Breast epithelium (tissue), 3 donors: ENCODE measurements around the gene ST6GALNAC6.

ENCODE experiments used
- POLR2A ChIP-seq: fragments of 450-650 bp; IDR thresholded peaks from one replicate; pipeline ENCODE4 v1.6.1; 2016; ENCODE audit warnings: antibody characterized with exemption, mild to moderate bottlenecking, moderate library complexity
- TF ChIP-seq, protein P1 (sequence below), 3 donors: fragments of 450-650 bp; IDR thresholded peaks; one replicate each; pipeline ENCODE4 v1.5.1; 2016 to 2017; ENCODE audit warnings: antibody characterized with exemption in 3 of 3, mild to moderate bottlenecking in 3 of 3, moderate library complexity in 3 of 3

DNA sequence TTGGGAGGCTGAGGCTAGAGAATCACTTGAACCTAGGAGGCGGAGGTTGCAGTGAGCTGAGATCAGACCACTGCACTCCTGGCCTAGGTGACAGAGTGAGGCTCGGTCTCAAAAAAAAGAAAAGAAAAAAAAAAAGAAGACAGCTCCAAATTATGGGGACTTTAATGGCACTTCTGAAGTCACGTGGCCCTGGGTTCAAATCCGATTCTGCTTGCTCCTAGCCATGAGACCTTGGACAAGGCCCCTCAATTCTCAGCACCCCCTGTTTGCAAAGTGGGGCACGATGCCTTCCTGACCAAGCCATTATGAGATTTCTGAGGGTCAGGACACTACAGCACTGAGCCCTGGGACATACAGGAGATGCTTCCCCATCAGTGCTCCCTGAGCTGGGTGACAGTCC lies 43.9 kb downstream of the ST6GALNAC6 start:
- TF ChIP-seq, protein P1, sequence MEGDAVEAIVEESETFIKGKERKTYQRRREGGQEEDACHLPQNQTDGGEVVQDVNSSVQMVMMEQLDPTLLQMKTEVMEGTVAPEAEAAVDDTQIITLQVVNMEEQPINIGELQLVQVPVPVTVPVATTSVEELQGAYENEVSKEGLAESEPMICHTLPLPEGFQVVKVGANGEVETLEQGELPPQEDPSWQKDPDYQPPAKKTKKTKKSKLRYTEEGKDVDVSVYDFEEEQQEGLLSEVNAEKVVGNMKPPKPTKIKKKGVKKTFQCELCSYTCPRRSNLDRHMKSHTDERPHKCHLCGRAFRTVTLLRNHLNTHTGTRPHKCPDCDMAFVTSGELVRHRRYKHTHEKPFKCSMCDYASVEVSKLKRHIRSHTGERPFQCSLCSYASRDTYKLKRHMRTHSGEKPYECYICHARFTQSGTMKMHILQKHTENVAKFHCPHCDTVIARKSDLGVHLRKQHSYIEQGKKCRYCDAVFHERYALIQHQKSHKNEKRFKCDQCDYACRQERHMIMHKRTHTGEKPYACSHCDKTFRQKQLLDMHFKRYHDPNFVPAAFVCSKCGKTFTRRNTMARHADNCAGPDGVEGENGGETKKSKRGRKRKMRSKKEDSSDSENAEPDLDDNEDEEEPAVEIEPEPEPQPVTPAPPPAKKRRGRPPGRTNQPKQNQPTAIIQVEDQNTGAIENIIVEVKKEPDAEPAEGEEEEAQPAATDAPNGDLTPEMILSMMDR (IDR thresholded peaks at IDR 0.05) = no peak
- no peak for TF ChIP-seq POLR2A
